GM19452 (cell line): ENCODE results near the gene BICC1.

ENCODE experiments used
- ATAC-seq: cut with Tn5 transposase; IDR thresholded peaks from one replicate; pipeline ENCODE4 v1.9.1; 2021; ENCODE audit not compliant: unreplicated experiment

The BICC1 gene

DNA sequence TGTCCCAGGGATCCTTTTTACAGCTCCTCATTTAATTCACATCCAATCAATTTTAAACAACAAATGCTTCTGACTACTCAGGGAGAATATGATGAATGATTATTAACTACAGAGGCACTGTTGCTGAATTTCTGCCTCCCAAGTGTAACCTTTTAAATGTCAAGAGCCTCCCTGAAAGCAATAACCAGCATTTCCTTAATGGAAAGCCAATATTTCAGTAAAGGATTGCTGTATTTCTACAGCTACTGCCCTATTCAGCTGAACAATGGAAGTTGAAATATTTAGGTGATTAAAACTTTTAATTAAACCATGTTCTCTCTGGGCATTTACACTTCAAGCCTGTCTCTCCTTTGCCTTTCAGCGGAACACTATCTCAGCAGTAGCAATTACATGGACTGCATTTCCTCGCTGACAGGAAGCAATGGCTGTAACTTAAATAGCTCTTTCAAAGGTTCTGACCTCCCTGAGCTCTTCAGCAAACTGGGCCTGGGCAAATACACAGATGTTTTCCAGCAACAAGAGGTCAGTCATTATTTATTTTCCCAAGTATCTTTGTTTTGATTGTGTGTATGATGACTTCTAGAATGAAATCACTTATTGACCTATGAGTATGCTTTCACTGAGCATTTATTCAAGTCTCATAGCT is 304.7 kb downstream of the BICC1 start:
- no peak for ATAC-seq

DNA sequence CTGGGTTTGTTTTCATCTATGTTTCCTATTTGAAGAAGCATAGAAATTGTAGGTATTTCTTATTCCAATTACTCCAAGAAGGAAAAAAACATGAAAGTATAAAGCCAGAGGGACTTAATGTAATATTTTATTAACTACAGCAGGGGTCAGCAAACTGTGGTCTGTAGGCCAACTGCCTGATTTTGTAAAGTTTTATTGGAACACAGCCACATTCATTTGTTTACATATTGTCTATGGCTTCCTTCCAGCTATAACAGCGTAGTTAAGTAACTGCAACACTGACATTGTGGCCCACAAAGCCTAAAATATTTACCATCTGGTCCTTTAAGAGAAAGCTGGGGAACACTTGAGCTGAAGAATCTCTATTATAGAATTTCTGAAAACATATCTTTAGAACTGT is 306.2 kb downstream of the BICC1 start:
- ATAC-seq = no peak

DNA sequence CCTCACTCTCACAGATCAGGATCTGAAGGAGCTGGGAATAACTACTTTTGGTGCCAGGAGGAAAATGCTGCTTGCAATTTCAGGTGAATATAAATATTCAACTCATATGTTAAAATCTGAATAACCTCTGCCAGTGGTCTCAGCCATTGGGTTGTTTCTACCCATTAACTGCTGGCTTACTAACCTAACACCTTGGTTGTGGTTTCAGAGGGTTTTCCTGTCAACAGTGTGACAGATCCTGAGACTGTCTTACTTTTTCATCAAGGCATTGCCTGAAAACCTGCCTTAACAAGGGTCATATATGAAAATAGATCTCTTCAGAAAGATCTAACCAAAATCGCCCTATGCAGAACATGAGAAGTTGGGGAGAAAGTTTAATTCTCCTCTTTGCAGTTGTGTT is 307.7 kb downstream of the BICC1 start:
- peak; percentile 67 for ATAC-seq

DNA sequence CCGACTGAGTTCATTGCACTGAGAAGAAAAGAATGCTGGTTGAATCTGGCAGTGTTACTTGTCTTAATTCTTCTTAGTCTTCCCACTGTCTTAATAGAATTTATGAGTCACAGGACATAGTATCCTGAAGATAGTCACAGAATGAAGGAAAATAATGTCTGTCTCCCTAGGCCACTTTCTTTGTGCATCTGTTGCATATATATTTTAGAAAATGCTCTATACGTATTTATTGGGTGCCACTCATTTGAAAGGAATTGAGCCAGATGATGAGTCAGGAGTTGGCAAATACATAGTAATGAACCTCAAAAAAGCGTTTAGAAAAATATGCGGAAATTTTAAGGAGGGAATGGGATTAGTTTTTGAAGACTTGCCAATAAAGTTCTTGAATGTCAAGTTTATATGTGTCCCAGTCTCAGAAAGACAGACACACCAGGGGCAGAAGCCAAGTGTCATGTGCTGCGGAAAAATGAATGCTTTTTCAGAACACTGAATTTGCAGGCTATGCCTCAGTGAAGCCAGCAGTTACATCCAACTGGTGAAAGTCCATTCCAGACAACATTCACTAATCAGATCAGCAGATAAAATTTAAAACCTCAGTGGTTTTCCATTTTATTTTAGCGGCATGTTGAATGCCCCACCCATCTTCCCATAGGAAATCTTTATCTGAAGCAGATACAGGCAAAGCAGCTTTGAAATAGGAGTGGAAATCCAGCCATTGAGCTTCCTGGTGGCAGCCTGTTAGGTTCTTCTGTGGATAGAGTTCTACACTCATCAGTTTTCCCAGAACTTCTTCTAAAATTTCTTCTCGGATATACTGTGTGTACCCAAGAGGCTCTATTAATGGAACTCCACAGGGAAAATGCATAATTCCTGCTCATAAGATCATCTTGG is 308.4 kb downstream of the BICC1 start:
- ATAC-seq = no peak

DNA sequence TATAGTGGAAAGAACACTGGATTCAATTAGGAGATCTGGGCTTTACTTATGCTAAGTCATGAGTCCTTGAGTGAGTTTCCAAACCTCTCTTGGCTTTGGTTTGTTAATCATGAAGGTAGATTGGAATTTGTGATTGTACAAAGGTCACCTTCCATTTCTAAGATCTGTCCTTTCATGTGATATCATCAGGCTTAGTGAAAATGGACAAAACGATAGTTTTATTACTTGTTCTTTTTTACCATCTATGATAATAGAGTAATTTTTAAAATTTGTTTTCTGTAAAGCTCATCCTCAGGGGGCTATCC is 309.0 kb downstream of the BICC1 start:
- no peak for ATAC-seq

DNA sequence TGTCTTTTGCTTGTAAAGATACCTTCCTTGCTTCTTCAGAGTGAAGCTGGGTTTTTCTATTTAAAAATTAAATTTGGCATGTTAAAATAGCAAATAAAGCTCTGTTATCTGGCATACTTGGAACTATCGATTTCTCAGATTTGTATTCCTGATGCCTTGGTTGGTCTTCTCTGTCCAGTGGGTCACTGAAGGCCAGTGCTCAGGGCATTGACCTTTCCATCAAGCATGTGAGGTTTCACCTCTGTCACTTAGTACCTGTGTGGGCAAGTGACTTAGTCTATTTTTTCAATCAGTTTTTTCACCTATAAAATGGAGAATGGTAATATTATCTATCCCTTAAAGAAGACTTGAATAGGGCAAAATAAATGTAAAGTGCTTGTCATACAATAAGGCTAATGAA is 311.3 kb downstream of the BICC1 start:
- no peak for ATAC-seq

DNA sequence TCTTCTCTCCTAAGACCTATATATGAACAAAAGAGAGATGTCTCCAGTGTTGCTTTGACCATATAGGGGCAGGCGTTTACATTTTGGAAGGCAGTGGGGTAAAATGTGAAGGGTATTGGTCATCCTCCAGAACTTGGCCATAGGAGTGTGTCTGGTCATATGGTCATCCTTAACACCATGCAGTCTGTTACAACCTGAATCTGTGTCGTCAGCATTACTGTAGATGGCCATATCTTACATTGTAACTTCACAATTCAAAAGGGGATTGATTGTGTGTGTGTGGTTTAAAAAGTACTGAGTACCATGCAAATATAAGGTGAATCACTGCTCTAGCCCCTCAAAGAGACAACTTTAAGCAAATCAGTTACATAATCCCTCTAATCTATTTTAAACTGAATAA is 311.7 kb downstream of the BICC1 start:
- no peak for ATAC-seq

DNA sequence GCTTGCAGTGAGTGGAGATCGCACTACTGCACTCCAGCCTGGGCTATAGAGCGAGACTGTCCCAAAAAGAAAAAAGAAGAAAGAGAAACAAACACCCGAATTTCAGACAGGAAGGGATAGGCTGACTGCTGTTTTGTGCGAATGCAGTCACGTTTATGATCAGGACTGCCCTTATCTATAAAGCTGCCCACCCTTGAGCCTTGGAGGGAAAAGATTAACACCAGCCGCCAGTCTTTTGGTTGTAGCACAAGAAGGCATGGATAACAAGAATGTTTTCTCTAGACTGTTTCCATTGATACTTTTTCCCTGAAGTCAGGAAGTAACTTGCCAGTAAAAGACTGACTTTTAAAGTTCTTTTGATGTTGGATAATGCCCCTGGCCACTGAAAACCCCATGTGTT is 314.0 kb downstream of the BICC1 start:
- ATAC-seq = no peak

DNA sequence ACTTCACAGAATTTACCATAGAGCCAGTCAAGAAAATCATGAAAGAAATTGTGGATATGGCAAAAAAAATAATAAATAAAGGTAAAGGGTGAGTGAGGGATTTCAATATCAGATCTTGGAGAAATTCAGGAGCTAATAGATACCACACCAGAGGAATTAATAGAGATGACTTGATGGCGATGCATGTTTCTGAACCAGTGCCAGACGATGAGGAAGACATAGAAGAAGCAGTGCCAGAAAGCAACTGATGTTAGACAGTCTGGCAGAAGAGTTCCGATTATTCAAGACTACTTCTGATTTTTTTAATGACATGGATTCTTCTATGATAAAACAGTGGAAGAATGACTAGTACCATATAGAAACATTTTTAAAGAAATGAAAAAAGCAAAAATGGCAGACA is 314.7 kb downstream of the BICC1 start:
- no peak for ATAC-seq

DNA sequence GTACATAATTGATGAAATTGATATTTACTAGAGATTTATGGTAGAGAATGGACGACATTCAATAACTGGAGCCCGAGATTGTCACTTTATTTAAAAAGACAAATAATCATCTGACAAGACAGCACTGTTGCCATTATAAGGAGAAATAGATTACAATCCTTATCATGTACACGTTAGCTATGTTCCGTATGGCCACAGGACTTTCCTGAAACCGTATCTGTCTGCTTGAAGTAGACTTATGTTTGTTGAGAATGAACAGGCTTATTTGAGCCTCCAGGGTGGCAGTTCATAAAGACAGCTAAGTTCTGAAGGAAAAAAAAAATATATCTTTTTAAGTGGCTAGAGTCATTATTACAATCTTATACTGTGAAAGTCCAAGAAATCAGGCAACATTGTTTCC is 317.2 kb downstream of the BICC1 start:
- no peak for ATAC-seq

DNA sequence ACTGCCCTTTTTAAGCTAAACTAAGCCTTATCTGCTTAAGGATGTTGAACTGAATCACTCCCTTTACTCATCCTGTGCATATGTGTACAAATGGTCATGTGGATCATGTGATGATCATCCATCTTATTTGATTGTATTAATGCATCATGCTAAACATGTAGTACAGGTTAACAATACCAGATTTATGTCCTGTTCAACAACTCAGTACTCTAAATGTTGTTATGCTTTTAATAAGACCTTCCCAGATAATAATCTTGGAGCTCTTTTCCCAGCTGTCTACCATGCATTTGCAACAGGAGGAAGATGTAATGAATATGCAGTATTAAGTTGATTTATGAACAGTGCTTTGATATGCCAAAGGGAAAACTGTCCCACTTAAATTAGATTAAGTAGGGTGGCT is 318.0 kb downstream of the BICC1 start:
- no peak for ATAC-seq

DNA sequence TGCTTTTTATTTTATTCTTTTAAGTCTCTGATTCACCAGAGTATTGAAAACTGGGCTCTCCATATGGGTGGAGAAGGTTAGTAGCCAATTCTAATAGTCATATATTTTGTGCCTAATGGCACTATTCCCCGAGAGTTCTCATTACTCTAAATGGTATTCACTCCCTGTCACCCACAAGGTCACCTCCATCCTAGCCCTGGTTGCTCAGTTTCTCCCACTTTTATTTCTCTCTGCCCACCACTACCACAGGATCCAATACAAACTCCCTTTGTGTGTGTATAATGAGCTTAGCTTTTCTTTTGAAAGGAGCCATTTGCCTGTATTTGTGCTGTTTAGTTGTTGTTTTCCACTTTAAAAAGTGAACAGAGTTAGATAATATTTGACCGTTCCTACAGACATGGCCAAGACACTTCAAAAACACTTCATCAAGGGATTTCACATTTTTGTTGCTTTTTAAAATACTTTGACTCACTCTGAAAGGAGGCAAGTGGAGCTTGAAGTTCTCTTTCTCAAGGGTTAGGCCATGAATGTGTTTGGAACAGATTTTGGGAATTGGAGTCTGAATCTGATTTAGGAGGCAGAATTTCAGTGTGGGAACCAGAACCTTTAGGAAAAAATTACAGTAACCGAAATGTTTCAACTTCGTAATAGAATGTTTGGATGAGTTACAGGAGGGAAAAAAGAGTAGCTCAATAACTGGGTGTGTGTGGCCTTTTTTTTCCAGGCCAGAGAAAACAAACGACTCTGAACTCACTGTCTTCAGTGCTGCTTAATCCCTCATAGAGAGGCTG is 321.3 kb downstream of the BICC1 start:
- no peak for ATAC-seq

DNA sequence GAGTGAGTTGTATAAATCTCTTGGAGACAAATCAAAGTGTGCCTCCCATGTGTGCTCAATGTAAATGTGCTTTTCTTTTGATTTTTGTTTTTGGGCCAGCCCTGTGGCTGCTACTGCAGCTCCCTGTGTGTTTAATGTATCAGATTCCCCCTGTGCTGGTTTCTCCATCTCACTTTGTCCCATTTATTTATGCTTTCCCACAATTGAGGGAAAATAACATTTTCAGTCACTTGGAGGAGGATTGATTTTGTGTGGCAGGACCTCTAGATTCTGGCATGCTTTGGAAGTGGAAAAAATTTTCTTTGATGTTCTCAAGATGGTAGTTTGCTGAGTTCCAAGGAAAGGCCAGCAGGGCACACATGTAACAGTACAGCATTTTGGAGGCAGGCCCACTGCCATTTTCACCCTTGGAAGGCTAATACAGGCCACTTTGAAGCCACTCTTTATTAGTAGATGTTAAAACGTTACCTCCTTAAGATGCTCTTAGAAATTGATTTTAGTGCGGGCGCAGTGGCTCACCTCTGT is 323.6 kb downstream of the BICC1 start:
- no peak for ATAC-seq

DNA sequence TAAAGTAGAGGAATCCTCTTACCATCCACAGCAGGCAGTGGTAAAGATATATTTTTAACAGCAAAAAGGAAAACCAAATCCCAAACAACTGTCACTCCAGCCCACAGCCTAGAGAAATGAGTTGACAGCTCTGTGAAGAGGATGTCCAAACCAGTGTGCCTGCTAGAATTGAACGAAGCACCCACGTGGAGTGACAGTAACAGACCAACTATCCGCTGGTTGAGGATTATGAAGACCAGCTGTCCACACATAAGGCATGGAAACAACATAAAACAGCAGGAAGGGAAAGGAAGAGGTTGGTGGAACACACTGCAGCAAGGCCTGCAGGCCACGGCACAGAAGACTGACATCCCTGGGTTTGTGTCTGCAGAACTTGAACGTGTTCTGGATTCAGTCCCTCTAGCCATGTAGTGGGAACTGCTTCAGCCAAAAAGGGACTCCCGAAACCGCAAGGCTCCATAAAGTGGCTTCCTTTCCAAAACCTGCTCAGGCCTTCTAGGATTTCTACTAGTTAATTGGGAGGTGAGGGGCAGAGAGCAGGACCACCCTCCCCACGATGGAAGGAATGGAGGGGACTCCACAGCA is 324.4 kb downstream of the BICC1 start:
- no peak for ATAC-seq

DNA sequence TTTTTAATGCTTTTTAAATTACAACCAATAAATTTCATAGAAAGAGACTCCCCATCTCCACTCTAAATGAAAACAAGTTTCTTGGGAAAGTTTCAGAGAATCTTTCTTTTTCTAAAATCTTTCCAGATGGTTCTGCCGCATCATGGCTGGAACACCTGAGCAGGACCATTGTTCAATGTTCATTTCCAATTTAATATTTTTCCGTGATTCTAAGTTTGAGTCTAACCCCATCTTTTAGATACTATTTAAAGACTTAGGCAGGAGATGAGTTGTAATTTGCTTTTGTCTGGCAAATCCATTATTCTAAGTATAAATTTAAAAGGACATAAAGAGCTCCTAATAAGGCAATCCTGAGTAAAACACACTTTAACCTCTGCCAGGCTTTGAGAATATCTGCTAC is 325.2 kb downstream of the BICC1 start:
- no peak for ATAC-seq

DNA sequence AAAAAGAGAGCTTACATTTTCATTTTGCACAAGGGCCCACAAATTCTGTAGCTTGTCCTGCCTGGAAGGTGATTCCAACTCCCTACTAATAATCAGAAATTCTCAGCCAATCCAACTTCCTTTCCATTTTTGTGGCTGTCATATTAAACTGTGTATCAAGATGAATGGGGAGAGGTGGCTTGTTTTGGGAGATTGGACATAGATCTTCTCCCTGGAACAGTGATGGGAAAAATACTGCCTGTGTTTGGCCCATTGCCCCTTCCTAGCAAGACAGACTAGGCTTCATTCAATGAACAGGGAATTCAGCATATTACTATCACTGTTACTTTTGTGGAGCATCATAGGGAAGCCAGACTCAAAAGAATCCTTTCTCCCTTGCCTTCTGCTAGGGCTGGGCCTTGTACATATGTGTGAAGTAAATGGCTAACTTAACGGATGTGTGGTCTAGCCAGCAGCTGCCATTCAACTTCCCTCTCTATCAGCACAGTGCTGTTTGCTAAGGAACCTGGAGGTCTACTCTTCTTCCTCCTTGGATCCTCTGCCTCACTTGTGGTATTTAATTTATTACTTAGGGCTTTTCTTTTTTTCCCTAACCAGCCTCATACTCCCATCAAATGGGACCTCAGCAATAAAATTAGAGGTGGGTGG is 326.0 kb downstream of the BICC1 start:
- ATAC-seq = no peak

DNA sequence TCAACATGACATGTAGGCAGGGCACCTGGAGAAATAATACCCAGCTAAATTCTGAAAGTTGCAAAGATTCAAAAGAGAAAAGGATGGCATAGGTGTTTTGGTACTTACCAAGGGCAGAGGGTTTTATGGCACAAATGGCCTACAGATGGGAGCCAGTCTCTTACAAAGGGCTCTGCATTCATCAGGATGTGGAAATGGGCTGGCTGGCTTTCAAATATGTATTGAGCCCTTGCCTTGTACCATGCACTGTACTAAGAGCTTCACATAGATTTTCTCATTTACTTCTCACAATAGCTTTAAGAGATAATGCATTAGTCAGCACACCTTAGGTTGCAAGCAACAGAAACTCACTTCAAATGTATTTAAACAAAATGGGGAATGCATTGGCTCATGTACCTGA is 327.1 kb downstream of the BICC1 start:
- ATAC-seq = no peak

DNA sequence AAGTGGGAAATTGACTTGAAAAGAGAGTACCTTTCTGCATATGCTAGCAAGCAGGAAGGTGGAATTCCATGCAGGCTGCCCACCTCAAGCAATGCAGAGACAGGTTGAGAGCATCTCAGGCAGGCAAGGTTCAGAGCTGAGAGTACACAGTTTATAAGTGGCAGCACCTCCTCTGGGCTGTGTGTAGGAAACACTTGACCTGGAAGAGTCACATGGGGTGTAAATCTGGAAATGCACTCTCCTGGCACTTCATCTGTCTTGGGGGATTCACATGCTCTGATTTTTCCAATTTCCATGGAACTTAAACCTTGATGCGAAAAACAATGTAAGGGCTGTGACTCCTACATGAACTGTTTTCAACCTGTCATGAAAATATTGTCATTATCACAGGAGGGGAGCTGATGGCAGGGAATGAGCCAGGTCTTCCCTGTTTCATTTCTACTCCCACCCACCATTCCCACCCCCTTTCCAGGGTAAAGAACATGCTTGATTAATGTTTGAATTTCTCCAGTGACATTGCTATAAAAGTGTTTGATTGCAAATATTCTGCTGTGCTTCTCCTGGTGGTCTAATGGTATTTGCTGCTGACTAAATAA is 328.3 kb downstream of the BICC1 start:
- ATAC-seq = no peak

DNA sequence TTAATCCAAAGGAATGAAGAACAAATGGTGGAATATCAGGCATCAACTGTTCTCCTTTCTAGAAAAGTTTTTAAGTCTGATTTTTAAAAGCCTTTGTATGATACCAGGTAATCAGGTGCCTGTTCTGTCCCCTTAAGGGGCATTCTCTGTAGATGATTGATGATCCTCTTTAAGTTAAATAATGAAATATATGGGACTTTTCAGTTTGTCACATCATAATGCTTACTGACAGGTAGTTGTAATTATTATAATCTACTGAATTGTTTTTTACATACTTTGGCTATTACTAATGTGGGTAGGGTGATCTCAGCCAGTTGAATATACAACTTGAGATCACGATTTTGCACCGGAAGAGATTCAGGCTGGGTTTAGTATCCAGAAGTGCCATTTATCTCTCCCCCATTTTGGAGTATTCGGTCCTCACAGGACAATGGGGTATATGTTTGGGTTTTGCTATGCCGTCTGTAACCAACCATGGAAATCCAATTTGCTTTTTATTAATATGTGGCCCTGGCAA is 330.2 kb downstream of the BICC1 start:
- ATAC-seq = no peak

DNA sequence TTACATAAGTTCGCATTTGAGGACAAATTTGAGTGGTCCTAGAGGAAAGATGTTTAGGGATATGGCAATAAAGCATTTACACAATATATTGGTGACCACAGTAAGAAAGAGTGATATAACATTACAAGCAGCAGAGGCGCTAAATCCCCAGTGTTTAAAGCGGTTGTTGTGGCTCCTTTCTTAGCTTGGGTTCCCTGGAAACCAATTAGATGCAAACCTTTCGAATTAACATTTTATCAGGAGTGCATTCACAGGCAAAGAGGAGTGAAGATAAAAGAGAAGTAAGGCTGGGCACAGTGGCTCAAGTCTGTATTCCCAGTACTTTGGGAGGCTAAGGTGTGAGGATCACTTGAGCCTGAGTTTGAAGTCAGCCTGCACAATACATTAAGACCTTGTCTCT is 331.1 kb downstream of the BICC1 start:
- no peak for ATAC-seq
